ENCODE measurements around the gene APPL2.
"Not testable (repeated sequence)": the region's sequence is repeated elsewhere in the genome, so short reads cannot be mapped to it uniquely, and the experiment has no call there.

Gene APPL2

GRCh38 chr12:105261010-105261409 is 25.0 kb upstream of the APPL2 start:
- in situ Hi-C loops (cut with HindIII; ENCODE audit: low pct_ligation_motif_present, low pct_unique_long_range_greater_than_20kb, low sequenced_read_pairs): no loop called here
- no peak for DNase-seq

- in situ Hi-C loops (cut with HindIII; ENCODE audit: low pct_ligation_motif_present, low pct_unique_long_range_greater_than_20kb, low sequenced_read_pairs): no loop called here
- no peak for DNase-seq
These were observed 23.3 kb upstream of the APPL2 start for GRCh38 chr12:105259226-105259625.

GRCh38 chr12:105257321-105257728 is 21.4 kb upstream of the APPL2 start:
- peak; percentile 91 for DNase-seq
- in situ Hi-C loops (cut with HindIII; ENCODE audit: low pct_ligation_motif_present, low pct_unique_long_range_greater_than_20kb, low sequenced_read_pairs): no loop called here

GRCh38 chr12:105256921-105257320 is 20.9 kb upstream of the APPL2 start:
- DNase-seq: peak; percentile 46
- in situ Hi-C loops (cut with HindIII; ENCODE audit: low pct_ligation_motif_present, low pct_unique_long_range_greater_than_20kb, low sequenced_read_pairs): no loop called here

- not testable (repeated sequence) for DNase-seq
These were observed 20.5 kb upstream of the APPL2 start for GRCh38 chr12:105256431-105256830.

GRCh38 chr12:105256011-105256410 is 20.0 kb upstream of the APPL2 start:
- in situ Hi-C loops (cut with HindIII; ENCODE audit: low pct_ligation_motif_present, low pct_unique_long_range_greater_than_20kb, low sequenced_read_pairs): no loop called here
- no peak for DNase-seq

More at GRCh38 chr12:105256431-105256830, 20.5 kb upstream of the APPL2 start:
- in situ Hi-C loops (cut with HindIII; ENCODE audit: low pct_ligation_motif_present, low pct_unique_long_range_greater_than_20kb, low sequenced_read_pairs): not testable (repeated sequence)

- peak; percentile 72 for DNase-seq
- in situ Hi-C loops (cut with HindIII; ENCODE audit: low pct_ligation_motif_present, low pct_unique_long_range_greater_than_20kb, low sequenced_read_pairs): no loop called here
These were observed 18.0 kb upstream of the APPL2 start for GRCh38 chr12:105253866-105254513.

- DNase-seq: no peak
- in situ Hi-C loops (cut with HindIII; ENCODE audit: low pct_ligation_motif_present, low pct_unique_long_range_greater_than_20kb, low sequenced_read_pairs): no loop called here
These were observed 16.9 kb upstream of the APPL2 start for GRCh38 chr12:105252901-105253300.

- DNase-seq; in situ Hi-C loops (cut with HindIII; ENCODE audit: low pct_ligation_motif_present, low pct_unique_long_range_greater_than_20kb, low sequenced_read_pairs): not testable (repeated sequence)
These were observed 9.9 kb upstream of the APPL2 start for GRCh38 chr12:105245776-105246427.

- no peak for DNase-seq
- in situ Hi-C loops (cut with HindIII; ENCODE audit: low pct_ligation_motif_present, low pct_unique_long_range_greater_than_20kb, low sequenced_read_pairs): no loop called here
These were observed 9.3 kb upstream of the APPL2 start for GRCh38 chr12:105245291-105245690.

- in situ Hi-C loops (cut with HindIII; ENCODE audit: low pct_ligation_motif_present, low pct_unique_long_range_greater_than_20kb, low sequenced_read_pairs): no loop called here
- DNase-seq: no peak
These were observed 4.3 kb upstream of the APPL2 start for GRCh38 chr12:105240228-105240627.

- in situ Hi-C loops (cut with HindIII; ENCODE audit: low pct_ligation_motif_present, low pct_unique_long_range_greater_than_20kb, low sequenced_read_pairs): no loop called here
- DNase-seq: no peak
These were observed 3.3 kb upstream of the APPL2 start for GRCh38 chr12:105239304-105239703.

- no peak for DNase-seq
- in situ Hi-C loops (cut with HindIII; ENCODE audit: low pct_ligation_motif_present, low pct_unique_long_range_greater_than_20kb, low sequenced_read_pairs): no loop called here
These were observed 1.7 kb upstream of the APPL2 start for GRCh38 chr12:105237666-105238065.

- peak; percentile 31 for DNase-seq
- in situ Hi-C loops (cut with HindIII; ENCODE audit: low pct_ligation_motif_present, low pct_unique_long_range_greater_than_20kb, low sequenced_read_pairs): no loop called here
These were observed 668 bp downstream of the APPL2 start for GRCh38 chr12:105235281-105235731.

GRCh38 chr12:105234197-105234596 is 1.8 kb downstream of the APPL2 start:
- no peak for DNase-seq
- in situ Hi-C loops (cut with HindIII; ENCODE audit: low pct_ligation_motif_present, low pct_unique_long_range_greater_than_20kb, low sequenced_read_pairs): no loop called here

GRCh38 chr12:105233041-105233905 is 2.7 kb downstream of the APPL2 start:
- in situ Hi-C loops (cut with HindIII; ENCODE audit: low pct_ligation_motif_present, low pct_unique_long_range_greater_than_20kb, low sequenced_read_pairs): no loop called here
- no peak for DNase-seq

GRCh38 chr12:105231396-105231795 is 4.6 kb downstream of the APPL2 start:
- no peak for DNase-seq
- in situ Hi-C loops (cut with HindIII; ENCODE audit: low pct_ligation_motif_present, low pct_unique_long_range_greater_than_20kb, low sequenced_read_pairs): no loop called here

GRCh38 chr12:105229371-105229770 is 6.6 kb downstream of the APPL2 start:
- in situ Hi-C loops (cut with HindIII; ENCODE audit: low pct_ligation_motif_present, low pct_unique_long_range_greater_than_20kb, low sequenced_read_pairs): no loop called here
- no peak for DNase-seq

GRCh38 chr12:105228966-105229365 is 7.0 kb downstream of the APPL2 start:
- DNase-seq: no peak
- in situ Hi-C loops (cut with HindIII; ENCODE audit: low pct_ligation_motif_present, low pct_unique_long_range_greater_than_20kb, low sequenced_read_pairs): no loop called here

All from ACHN (cell line).